ENCODE measurements around the gene RUNX1. TPM values are rescaled to one million over a fixed set of nuclear protein-coding genes. Genes with fewer than 3 reads are reported as not detected.

RUNX1 gene
- total and polyA plus RNA-seq, 2 of the 13 experiments (the other 11 are each of a cell fraction or from before 2014, with no cell fraction given), result 5.4 to 6.4 TPM

DNA sequence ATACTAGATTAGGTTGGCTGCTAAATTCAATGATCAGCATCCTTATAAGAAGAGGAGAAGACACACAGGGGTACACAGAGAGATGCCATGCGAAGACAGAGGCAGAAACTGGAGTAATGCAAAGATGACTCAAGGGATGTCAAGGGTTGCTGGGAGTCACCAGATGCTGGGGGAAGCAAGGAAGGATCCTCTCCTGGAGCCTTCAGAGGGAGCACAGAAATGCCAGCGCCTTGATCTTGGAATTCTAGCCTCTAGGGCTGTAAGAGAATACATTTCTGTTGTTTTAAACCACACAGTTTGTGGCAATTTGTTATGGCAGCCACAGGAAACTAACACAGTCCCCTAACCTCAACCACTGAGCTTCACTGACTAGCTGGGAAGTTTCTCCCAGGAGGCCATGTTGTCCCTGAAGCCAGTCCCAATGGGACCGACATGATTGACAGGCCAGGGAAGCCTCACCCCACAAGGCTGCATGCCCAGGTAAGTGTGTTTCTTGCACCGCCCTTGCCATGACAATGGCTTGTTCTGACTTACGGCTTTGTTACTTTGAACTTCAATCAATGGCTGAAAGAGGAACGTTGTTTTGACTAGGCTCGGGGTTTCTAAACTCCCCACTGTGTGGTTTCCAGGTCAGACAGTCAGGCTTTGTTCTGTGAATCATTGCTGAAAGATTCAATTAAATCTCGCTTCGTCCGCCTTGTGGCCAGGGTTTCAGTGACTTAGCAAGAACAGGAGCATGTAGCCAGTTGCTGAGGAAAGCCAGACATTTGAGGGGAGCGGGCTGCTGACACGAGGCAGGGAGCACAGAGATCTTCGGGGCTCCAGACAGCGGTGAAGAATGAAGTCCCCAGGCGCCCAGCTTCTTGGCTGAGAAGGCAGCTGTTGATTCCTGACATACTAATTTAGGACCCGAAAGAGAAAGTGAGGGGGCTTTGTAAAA, 62.3 kb downstream of the RUNX1 start (continued):
- TF ChIP-seq TIGD3 (CRISPR knock-in tag; IDR thresholded peaks at IDR 0.05; ENCODE audit: borderline replicate concordance) (no peak), KDM5B (CRISPR knock-in tag; IDR thresholded peaks at IDR 0.05; ENCODE audit: borderline replicate concordance) (no peak), GMEB2 (CRISPR knock-in tag; IDR thresholded peaks at IDR 0.05; ENCODE audit: low read depth) (no peak), HMG20A (CRISPR knock-in tag; IDR thresholded peaks at IDR 0.05; ENCODE audit: borderline replicate concordance) (peak; percentile 30; the same call in 1 of the 2 replicates), ZNF30 (CRISPR knock-in tag; IDR thresholded peaks at IDR 0.05) (no peak), HIVEP1 (CRISPR knock-in tag; IDR thresholded peaks at IDR 0.05) (no peak), ELF1 (CRISPR knock-in tag; IDR thresholded peaks at IDR 0.05) (no peak), ARID5B (CRISPR knock-in tag; IDR thresholded peaks at IDR 0.05) (peak; percentile 46; the same call in 1 of the 2 replicates), MYPOP (CRISPR knock-in tag; IDR thresholded peaks at IDR 0.05) (no peak), NCOR1 (IDR thresholded peaks at IDR 0.05; ENCODE audit: borderline replicate concordance, low read length) (peak; percentile 28; the same call in 1 of the 2 replicates), FOXA1 (IDR thresholded peaks at IDR 0.05) (no peak), FOXA1 (CRISPR knock-in tag; IDR thresholded peaks at IDR 0.05) (no peak), CENPT (CRISPR knock-in tag; IDR thresholded peaks at IDR 0.05; ENCODE audit: low read depth) (no peak), PBX3 (CRISPR knock-in tag; IDR thresholded peaks at IDR 0.05; ENCODE audit: borderline replicate concordance) (no peak), ZNF775 (CRISPR knock-in tag; IDR thresholded peaks at IDR 0.05; ENCODE audit: borderline replicate concordance) (no peak), RELA (CRISPR knock-in tag; IDR thresholded peaks at IDR 0.05) (no peak), SOX5 (CRISPR knock-in tag; IDR thresholded peaks at IDR 0.05; ENCODE audit: borderline replicate concordance) (peak; percentile 89), ADNP (CRISPR knock-in tag; IDR thresholded peaks at IDR 0.05) (no peak)
- TF ChIP-seq, protein P1, sequence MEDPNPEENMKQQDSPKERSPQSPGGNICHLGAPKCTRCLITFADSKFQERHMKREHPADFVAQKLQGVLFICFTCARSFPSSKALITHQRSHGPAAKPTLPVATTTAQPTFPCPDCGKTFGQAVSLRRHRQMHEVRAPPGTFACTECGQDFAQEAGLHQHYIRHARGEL (CRISPR knock-in tag; IDR thresholded peaks at IDR 0.05), result no peak

Measured in HepG2 (cell line).